IMR-90 (cell line): ENCODE results near the gene USP54. TPM values are rescaled to one million over a fixed set of nuclear protein-coding genes. Genes with fewer than 3 reads are reported as not detected.

Source experiments
- ATAC-seq: fragments of 200-7000 bp; cut with Tn5 transposase; 2 replicates; pipeline ENCODE4 v1.9.1; 2020; ENCODE audit warnings: low read depth, mild to moderate bottlenecking, moderate library complexity
- BruUV-seq: library from RNA; stranded (reverse); fragments of 400-500 nt; replicated peaks from 2 replicates; lab custom pipeline; 2021; lab: Mats Ljungman, UMichigan
- CTCF ChIA-PET: fragments of 300-600 bp; formaldehyde crosslinking; extraction: SDS; loops from one replicate; lab custom pipeline; 2021; ENCODE audit warnings: antibody characterized with exemption; lab: Yijun Ruan, JAX
- POLR2A ChIA-PET: fragments of 300-600 bp; sonication (Branson Sonifier 250); formaldehyde crosslinking; loops from one replicate; lab custom pipeline; 2022; ENCODE audit warnings: antibody characterized with exemption; ENCODE audit not compliant: unreplicated experiment; lab: Charles Lee
- DNase-seq: peaks from one replicate; pipeline ENCODE4 v3.0.0; 2013
- H2AFZ ChIP-seq: replicated peaks from 2 replicates; pipeline ENCODE3; 2013; ENCODE audit warnings: low read length, mild to moderate bottlenecking; ENCODE audit not compliant: poor library complexity
- H2AK5ac ChIP-seq: 2 replicates; pipeline ENCODE4 v1.6.1; 2013; ENCODE audit warnings: low read depth, low read length, inconsistent platforms
- H2AK9ac ChIP-seq: replicated peaks from 2 replicates; pipeline ENCODE3; 2013; ENCODE audit warnings: mild to moderate bottlenecking, low read depth, low read length, moderate library complexity; ENCODE audit not compliant: poor library complexity
- H2BK120ac ChIP-seq: 2 replicates; pipeline ENCODE4 v1.6.1; 2013; ENCODE audit warnings: low read depth, low read length, inconsistent platforms
- H2BK15ac ChIP-seq: 3 replicates; pipeline ENCODE4 v1.6.1; 2013; ENCODE audit warnings: low read depth, low read length, inconsistent platforms
- H2BK20ac ChIP-seq: 2 replicates; pipeline ENCODE4 v1.6.1; 2013; ENCODE audit warnings: low read depth, mild to moderate bottlenecking, inconsistent platforms, low read length, moderate library complexity
- H2BK5ac ChIP-seq: 2 replicates; pipeline ENCODE4 v1.6.1; 2013; ENCODE audit warnings: mild to moderate bottlenecking, low read depth, low read length, inconsistent platforms; ENCODE audit not compliant: poor library complexity, severe bottlenecking
- H3K14ac ChIP-seq: replicated peaks from 2 replicates; pipeline ENCODE4 v1.6.1; 2013; ENCODE audit warnings: low read depth, low read length, inconsistent platforms
- H3K18ac ChIP-seq: 2 replicates; pipeline ENCODE4 v1.6.1; 2013; ENCODE audit warnings: low read depth, low read length, control low read depth
- H3K23ac ChIP-seq: 2 replicates; pipeline ENCODE4 v1.6.1; 2013; ENCODE audit warnings: low read depth, low read length, inconsistent platforms
- H3K27ac ChIP-seq: 2 replicates; pipeline ENCODE4 v1.5.1; 2013; ENCODE audit warnings: mild to moderate bottlenecking, control low read depth, low read length; ENCODE audit not compliant: insufficient read depth
- H3K27me3 ChIP-seq: 2 replicates; pipeline ENCODE4 v1.6.1; 2013; ENCODE audit warnings: low read length; ENCODE audit not compliant: control insufficient read depth, insufficient read depth
- H3K36me3 ChIP-seq: 2 replicates; pipeline ENCODE4 v1.6.1; 2013; ENCODE audit warnings: low read length, mixed read lengths; ENCODE audit not compliant: control insufficient read depth, insufficient read depth
- H3K4ac ChIP-seq: 2 replicates; pipeline ENCODE4 v1.6.1; 2013; ENCODE audit warnings: low read depth, low read length, inconsistent platforms
- H3K4me1 ChIP-seq: 2 replicates; pipeline ENCODE4 v1.6.1; 2013; ENCODE audit warnings: low read length, mixed read lengths; ENCODE audit not compliant: control insufficient read depth, insufficient read depth
- H3K4me2 ChIP-seq: 2 replicates; pipeline ENCODE4 v1.6.1; 2013; ENCODE audit warnings: low read depth, mild to moderate bottlenecking, control low read depth, low read length, moderate library complexity
- H3K4me3 ChIP-seq: 2 replicates; pipeline ENCODE4 v1.5.1; 2013; ENCODE audit warnings: low read depth, mild to moderate bottlenecking, control low read depth, low read length, moderate library complexity; ENCODE audit not compliant: insufficient read depth
- H3K56ac ChIP-seq: 2 replicates; pipeline ENCODE4 v1.6.1; 2013; ENCODE audit warnings: low read length, inconsistent platforms; ENCODE audit not compliant: insufficient read depth; ENCODE audit errors: extremely low read depth
- H3K79me1 ChIP-seq, 2 experiments: 2 replicates each; pipeline ENCODE4 v1.6.1; 2013; ENCODE audit warnings: low read length in 2 of 2, inconsistent platforms in 1 of 2, low read depth in 1 of 2
- H3K9ac ChIP-seq: 2 replicates; pipeline ENCODE4 v1.6.1; 2013; ENCODE audit warnings: low read depth, low read length, control low read depth
- H3K9me1 ChIP-seq: 2 replicates; pipeline ENCODE4 v1.6.1; 2013; ENCODE audit warnings: low read length, inconsistent platforms; ENCODE audit not compliant: insufficient read depth
- H3K9me3 ChIP-seq: 2 replicates; pipeline ENCODE4 v1.6.1; 2013; ENCODE audit warnings: low read length; ENCODE audit not compliant: control insufficient read depth, insufficient read depth
- H4K20me1 ChIP-seq: 2 replicates; pipeline ENCODE4 v1.6.1; 2013; ENCODE audit warnings: low read length, inconsistent platforms; ENCODE audit not compliant: insufficient read depth
- H4K5ac ChIP-seq: 2 replicates; pipeline ENCODE4 v1.6.1; 2013; ENCODE audit warnings: mild to moderate bottlenecking, low read depth, low read length, control low read depth
- H4K8ac ChIP-seq, 2 experiments: 2 replicates each; pipeline ENCODE4 v1.6.1; 2013; ENCODE audit warnings: low read depth in 2 of 2, low read length in 2 of 2, control low read depth in 1 of 2, inconsistent platforms in 1 of 2
- H4K91ac ChIP-seq: 2 replicates; pipeline ENCODE4 v1.6.1; 2013; ENCODE audit warnings: low read depth, low read length, inconsistent platforms; ENCODE audit not compliant: insufficient read depth
- CEBPB ChIP-seq: IDR thresholded peaks from 2 replicates; pipeline ENCODE4 v1.6.1; 2012; ENCODE audit warnings: low read depth, low read length, improper control_type of control experiment
- RFX5 ChIP-seq: IDR thresholded peaks from 2 replicates; pipeline ENCODE4 v1.8.0; 2012; ENCODE audit warnings: low read depth, mild to moderate bottlenecking, low read length, moderate library complexity
- WGBS, 2 experiments: methylation state at CpG; one replicate each; pipeline versions ENCODE4 v1.1.5 to v1.1.7; 2013; ENCODE audit warnings: missing lambda C conversion rate in 2 of 2; ENCODE audit not compliant: insufficient read length in 1 of 2; ENCODE audit errors: extremely low coverage in 2 of 2; 5-methylcytosine and 5-hydroxymethylcytosine counted together
- dilution Hi-C: fragments of 300-500 bp; cut with HindIII; formaldehyde crosslinking; loops from one replicate; pipeline ENCODE4 v1.14.3; 2018; ENCODE audit warnings: low sequenced_read_pairs; ENCODE audit not compliant: unreplicated experiment
- in situ Hi-C: fragments of 300-500 bp; cut with MboI; formaldehyde crosslinking; loops from 3 replicates; pipeline ENCODE4 v1.14.3; 2019; ENCODE audit warnings: low sequenced_read_pairs, inconsistent platforms, mixed read lengths
- intact Hi-C: fragments of 100-400 bp; cut with micrococcal nuclease; formaldehyde crosslinking; loops from 2 replicates; pipeline ENCODE4 v1.10.0; 2022
- polyA plus RNA-seq, 3 experiments: library from polyadenylated mRNA; depleted of rRNA; stranded (reverse); fragments of >200 nt; gene quantifications; 2 replicates each; pipeline ENCODE4 v1.2.3, GENCODE V29; 2012; ENCODE audit warnings: low replicate concordance in 1 of 3
- total RNA-seq: library from RNA; depleted of rRNA; stranded (reverse); fragments of >200 nt; gene quantifications from 2 replicates; pipeline ENCODE4 v1.2.3, GENCODE V29; 2012

The USP54 gene
- total and polyA plus RNA-seq, 2 of the 4 experiments (the other 2 are of a cell fraction), result 4.0 to 7.9 TPM

DNA sequence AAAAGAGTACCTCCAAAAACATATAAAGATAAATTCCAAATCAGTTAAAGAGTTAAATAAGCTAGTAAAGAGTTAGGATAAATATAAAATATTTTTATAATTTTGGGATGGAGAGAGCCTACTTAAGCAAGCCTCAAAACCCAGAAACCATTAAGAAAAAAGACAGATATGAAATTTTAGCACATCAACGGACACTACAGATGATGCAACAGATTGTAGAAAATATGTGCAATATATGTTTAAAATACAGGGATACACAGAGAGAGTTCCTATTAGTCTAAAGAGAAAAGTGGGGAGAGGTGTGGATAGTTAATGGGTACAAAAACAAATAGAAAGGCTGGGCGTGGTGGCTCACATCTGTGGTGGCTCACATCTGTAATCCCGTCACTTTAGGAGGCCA is 23.6 kb upstream of the USP54 start:
- Histone ChIP-seq H4K8ac (no peak overlapping the region), H3K23ac (no peak overlapping the region), H3K9me3 (no peaks in the 10 kb centered on the region), H3K79me1 (peaks cover 0 to 6% of the 10 kb centered on the region in 2 experiments; a peak in 1 of 4 replicates), H2BK20ac (no peak overlapping the region), H3K14ac (no peak overlapping the region), H3K4me3 (no peak overlapping the region), H2AFZ (no peak overlapping the region), H4K5ac (no peak overlapping the region), H4K91ac (no peak overlapping the region), H2BK15ac (no peak overlapping the region), H2AK5ac (no peak overlapping the region), H3K4ac (no peak overlapping the region), H3K4me2 (no peak overlapping the region), H3K36me3 (no peaks in the 10 kb centered on the region), H2AK9ac (no peak overlapping the region), H3K4me1 (no peaks in the 10 kb centered on the region), H3K9ac (no peak overlapping the region), H3K9me1 (no peaks in the 10 kb centered on the region; the same call in 1 of the 2 replicates), H2BK120ac (no peak overlapping the region), H3K27ac (no peak overlapping the region), H3K27me3 (no peaks in the 10 kb centered on the region), H2BK5ac (no peak overlapping the region), H3K56ac (no peak overlapping the region), H4K20me1 (no peaks in the 10 kb centered on the region), H3K18ac (no peak overlapping the region)
- in situ Hi-C loops, result no loop called here
- no peak for TF ChIP-seq RFX5
- peak; percentile 46; the same call in 1 of the 2 replicates for TF ChIP-seq CEBPB
- ChIA-PET CTCF (no interaction called here), POLR2A (interaction anchor here (0.6 kb wide), 1 partner anchor 15 kb away, joined by 3 read pairs; no protein-coding TSS in a partner anchor)
- WGBS, 2 experiments, result no CpG with 5 or more reads among the region's 3 CpGs
- ATAC-seq (no peak), DNase-seq (no peak)
- dilution Hi-C loops, result no loop called here
- intact Hi-C loops, result loop anchor here (5.0 kb wide), 1 partner anchor 62 kb away; no protein-coding TSS in a partner anchor
- no TSS peak for BruUV-seq
